CD4-positive, CD25-positive, alpha-beta regulatory T cell (primary cell): ENCODE data around the gene UBAP1L. TPM values are rescaled to one million over a fixed set of nuclear protein-coding genes. Genes with fewer than 3 reads are reported as not detected.
"Not testable (repeated sequence)": the region's sequence is repeated elsewhere in the genome, so short reads cannot be mapped to it uniquely, and the experiment has no call there.

Experiments used
- ATAC-seq, 2 donors: fragments of 150-1000 bp; cut with Tn5 transposase; one replicate each; pipeline ENCODE4 v1.10.0; 2021; ENCODE audit warnings: low read depth in 2 of 2, moderate number of reproducible peaks in 2 of 2, moderate library complexity in 1 of 2
- DNase-seq, 3 donors: peaks; one replicate each; pipeline versions ENCODE4 v3.0.0 to v3.0.0-alpha.2; 2012 to 2022; ENCODE audit warnings: mixed read lengths in 1 of 3
- H3K27ac ChIP-seq: one replicate; pipeline ENCODE4 v1.7.0; 2013; ENCODE audit warnings: mild to moderate bottlenecking, low read length; ENCODE audit not compliant: insufficient read depth, poor library complexity, severe bottlenecking
- H3K27me3 ChIP-seq: one replicate; pipeline ENCODE4 v1.7.0; 2013; ENCODE audit warnings: low read length; ENCODE audit not compliant: control insufficient read depth, insufficient read depth
- H3K36me3 ChIP-seq: one replicate; pipeline ENCODE4 v1.7.0; 2013; ENCODE audit warnings: mild to moderate bottlenecking, low read length, moderate library complexity; ENCODE audit not compliant: control insufficient read depth, insufficient read depth
- H3K4me1 ChIP-seq: 2 replicates; pipeline ENCODE4 v1.7.0; 2013; ENCODE audit warnings: mild to moderate bottlenecking, low read length; ENCODE audit not compliant: insufficient read depth, control insufficient read depth, poor library complexity, severe bottlenecking
- H3K4me3 ChIP-seq: one replicate; pipeline ENCODE4 v1.7.0; 2013; ENCODE audit warnings: low read depth, mild to moderate bottlenecking, low read length, moderate library complexity
- H3K9me3 ChIP-seq, 2 experiments: 1 replicate in 1 of 2; 2 replicates in 1 of 2; pipeline ENCODE4 v1.7.0; 2013; ENCODE audit warnings: low read length in 2 of 2, mild to moderate bottlenecking in 1 of 2, moderate library complexity in 1 of 2; ENCODE audit not compliant: control insufficient read depth in 2 of 2
- H3K27ac Mint-ChIP-seq, 3 donors: one replicate each; pipeline ENCODE4 v1.8.0; 2020 to 2022; ENCODE audit warnings: mild to moderate bottlenecking in 3 of 3, mixed read lengths in 3 of 3, moderate library complexity in 2 of 3
- H3K27me3 Mint-ChIP-seq: one replicate; pipeline ENCODE4 v1.8.0; 2022; ENCODE audit warnings: mild to moderate bottlenecking, mixed read lengths
- H3K36me3 Mint-ChIP-seq: one replicate; pipeline ENCODE4 v1.8.0; 2020; ENCODE audit warnings: mixed read lengths
- H3K4me1 Mint-ChIP-seq, 4 donors: one replicate each; pipeline ENCODE4 v1.8.0; 2020 to 2022; ENCODE audit warnings: mixed read lengths in 4 of 4, mild to moderate bottlenecking in 1 of 4
- H3K4me3 Mint-ChIP-seq, 4 donors: one replicate each; pipeline ENCODE4 v1.8.0; 2020 to 2022; ENCODE audit warnings: mild to moderate bottlenecking in 4 of 4, mixed read lengths in 4 of 4, moderate library complexity in 3 of 4
- H3K9me3 Mint-ChIP-seq, 7 donors: one replicate each; pipeline ENCODE4 v1.8.0; 2020 to 2022; ENCODE audit warnings: mixed read lengths in 7 of 7, mild to moderate bottlenecking in 3 of 7, moderate library complexity in 2 of 7
- polyA plus RNA-seq, 4 donors: library from polyadenylated mRNA; unstranded; fragments of 300-500 nt; fragmentation: Illumina TruSeq; gene quantifications; one replicate each; pipeline ENCODE4 v1.2.3, GENCODE V29; 2021
- total RNA-seq: library from RNA; stranded (reverse); gene quantifications from one replicate; pipeline ENCODE4 v1.2.3, GENCODE V29; 2022

Gene UBAP1L
- total and polyA plus RNA-seq, 5 donors from 2014 or later: 0.08 to 10.1 (median 0.32) TPM; not detected in 1

GRCh38 chr15:65137893-65138292 lies 22.9 kb upstream of the UBAP1L start:
- H3K27me3 Mint-ChIP-seq, H3K4me1 Mint-ChIP-seq, DNase-seq, H3K36me3 ChIP-seq, H3K36me3 Mint-ChIP-seq, H3K4me1 ChIP-seq, H3K4me3 ChIP-seq, H3K27me3 ChIP-seq, ATAC-seq, H3K27ac ChIP-seq, H3K9me3 ChIP-seq, H3K9me3 Mint-ChIP-seq: not testable (repeated sequence)
- Mint-ChIP-seq H3K27ac (peak overlapping the region in 1 of 3 donors; percentile 10), H3K4me3 (peak overlapping the region in 1 of 4 donors; percentile 1)

- ATAC-seq, H3K36me3 ChIP-seq, H3K9me3 ChIP-seq, H3K36me3 Mint-ChIP-seq, H3K27ac ChIP-seq, H3K27me3 Mint-ChIP-seq, H3K4me3 Mint-ChIP-seq, H3K9me3 Mint-ChIP-seq, H3K4me3 ChIP-seq, DNase-seq, H3K27me3 ChIP-seq: not testable (repeated sequence)
- peaks cover 4 to 15% (median 8%) of the 10 kb centered on the region in 4 donors for H3K4me1 Mint-ChIP-seq
- peaks cover 14% of the 10 kb centered on the region for H3K4me1 ChIP-seq
- peak overlapping the region in 1 of 3 donors; percentile 10 for H3K27ac Mint-ChIP-seq
These were observed 22.1 kb upstream of the UBAP1L start for GRCh38 chr15:65137089-65137488.

- H3K9me3 ChIP-seq: no peaks in the 10 kb centered on the region
- Mint-ChIP-seq H3K4me3 (peak overlapping the region; percentile 88 to 96 (median 95)), H3K9me3 (peaks cover 0 to 6% (median 0%) of the 10 kb centered on the region in 7 donors), H3K36me3 (peaks cover 18% of the 10 kb centered on the region), H3K4me1 (peaks cover 14 to 31% (median 18%) of the 10 kb centered on the region in 4 donors), H3K27me3 (no peaks in the 10 kb centered on the region), H3K27ac (peak overlapping the region; percentile 70 to 96 (median 93))
- peak overlapping the region; percentile 99 for H3K4me3 ChIP-seq
- peaks cover 5% of the 10 kb centered on the region for H3K36me3 ChIP-seq
- DNase-seq (no peak), ATAC-seq (no peak)
- H3K27ac ChIP-seq: peak overlapping the region; percentile 91
- no peaks in the 10 kb centered on the region for H3K27me3 ChIP-seq
- peaks cover 30% of the 10 kb centered on the region for H3K4me1 ChIP-seq
These were observed 19.5 kb upstream of the UBAP1L start for GRCh38 chr15:65134538-65134937.

- H3K4me1 Mint-ChIP-seq: peaks cover 14 to 40% (median 19%) of the 10 kb centered on the region in 4 donors
These were observed 18.7 kb upstream of the UBAP1L start, which contains the start of gene PDCD7 for GRCh38 chr15:65133548-65134200. PDCD7 (minus strand) TSS chr15:65133808; CDS start chr15:65133781, 27 bp downstream.

GRCh38 chr15:65132878-65133547 lies 18.0 kb upstream of the UBAP1L start:
- peaks cover 14 to 45% (median 21%) of the 10 kb centered on the region in 4 donors for H3K4me1 Mint-ChIP-seq
- peak in 1 of 3 donors; percentile 34 for DNase-seq
- Histone ChIP-seq H3K36me3 (peaks cover 16% of the 10 kb centered on the region), H3K9me3 (no peaks in the 10 kb centered on the region), H3K4me1 (peaks cover 30% of the 10 kb centered on the region), H3K27me3 (no peaks in the 10 kb centered on the region), H3K27ac (peak overlapping the region; percentile 91), H3K4me3 (peak overlapping the region; percentile 88)
- H3K36me3 Mint-ChIP-seq: peaks cover 29% of the 10 kb centered on the region
- peak overlapping the region; percentile 78 to 93 (median 90) for H3K27ac Mint-ChIP-seq
- H3K27me3 Mint-ChIP-seq: no peaks in the 10 kb centered on the region
- ATAC-seq: peak; percentile 15 to 29
- peaks cover 0 to 6% (median 0%) of the 10 kb centered on the region in 7 donors for H3K9me3 Mint-ChIP-seq
- peak overlapping the region; percentile 89 to 96 (median 94) for H3K4me3 Mint-ChIP-seq

More at GRCh38 chr15:65133548-65134200, 18.7 kb upstream of the UBAP1L start, which contains the start of gene PDCD7:
- Histone ChIP-seq H3K27ac (peak within 1 kb of the TSS; percentile 91), H3K36me3 (peaks cover 10% of the 10 kb centered on the region), H3K4me3 (peak within 1 kb of the TSS; percentile 99), H3K4me1 (peaks cover 30% of the 10 kb centered on the region), H3K9me3 (no peaks in the 10 kb centered on the region), H3K27me3 (no peaks in the 10 kb centered on the region)
- H3K9me3 Mint-ChIP-seq: peaks cover 0 to 6% (median 0%) of the 10 kb centered on the region in 7 donors
- no peaks in the 10 kb centered on the region for H3K27me3 Mint-ChIP-seq
- ATAC-seq (peak; percentile 94 to 96), DNase-seq (peak; percentile 79 to 97 (median 87))
- peaks cover 25% of the 10 kb centered on the region for H3K36me3 Mint-ChIP-seq
- peak within 1 kb of the TSS; percentile 90 to 96 (median 93) for H3K27ac Mint-ChIP-seq
- H3K4me3 Mint-ChIP-seq: peak within 1 kb of the TSS; percentile 92 to 96 (median 95)

GRCh38 chr15:65130941-65131340 lies 15.9 kb upstream of the UBAP1L start:
- Mint-ChIP-seq H3K4me3 (peak overlapping the region; percentile 63 to 90 (median 78)), H3K4me1 (peaks cover 17 to 57% (median 24%) of the 10 kb centered on the region in 4 donors), H3K27me3 (no peaks in the 10 kb centered on the region), H3K9me3 (no peaks in the 10 kb centered on the region), H3K36me3 (peaks cover 34% of the 10 kb centered on the region), H3K27ac (peak overlapping the region in 1 of 3 donors; percentile 25)
- Histone ChIP-seq H3K27ac (no peak overlapping the region), H3K9me3 (no peaks in the 10 kb centered on the region), H3K27me3 (no peaks in the 10 kb centered on the region), H3K4me3 (no peak overlapping the region), H3K4me1 (peaks cover 30% of the 10 kb centered on the region), H3K36me3 (peaks cover 35% of the 10 kb centered on the region)
- DNase-seq (peak in 1 of 3 donors; percentile 23), ATAC-seq (no peak)

GRCh38 chr15:65115542-65115941 lies 542 bp upstream of the UBAP1L start:
- Mint-ChIP-seq H3K27me3 (no peaks in the 10 kb centered on the region), H3K4me3 (no peak overlapping the region), H3K4me1 (peaks cover 0 to 7% (median 2%) of the 10 kb centered on the region in 4 donors), H3K27ac (no peak overlapping the region), H3K9me3 (no peaks in the 10 kb centered on the region), H3K36me3 (peaks cover 51% of the 10 kb centered on the region)
- Histone ChIP-seq H3K36me3 (peaks cover 72% of the 10 kb centered on the region), H3K27ac (no peak overlapping the region), H3K4me3 (no peak overlapping the region), H3K9me3 (no peaks in the 10 kb centered on the region), H3K27me3 (no peaks in the 10 kb centered on the region), H3K4me1 (no peaks in the 10 kb centered on the region)
- ATAC-seq (no peak), DNase-seq (no peak)
